HG03520 (cell line): ENCODE data around the gene CARHSP1.
"Not testable (repeated sequence)": the region's sequence is repeated elsewhere in the genome, so short reads cannot be mapped to it uniquely, and the experiment has no call there.

Source experiments
- ATAC-seq: cut with Tn5 transposase; IDR thresholded peaks from one replicate; pipeline ENCODE4 v1.9.1; 2021; ENCODE audit warnings: mild to moderate bottlenecking, moderate library complexity; ENCODE audit not compliant: unreplicated experiment

The CARHSP1 gene

DNA sequence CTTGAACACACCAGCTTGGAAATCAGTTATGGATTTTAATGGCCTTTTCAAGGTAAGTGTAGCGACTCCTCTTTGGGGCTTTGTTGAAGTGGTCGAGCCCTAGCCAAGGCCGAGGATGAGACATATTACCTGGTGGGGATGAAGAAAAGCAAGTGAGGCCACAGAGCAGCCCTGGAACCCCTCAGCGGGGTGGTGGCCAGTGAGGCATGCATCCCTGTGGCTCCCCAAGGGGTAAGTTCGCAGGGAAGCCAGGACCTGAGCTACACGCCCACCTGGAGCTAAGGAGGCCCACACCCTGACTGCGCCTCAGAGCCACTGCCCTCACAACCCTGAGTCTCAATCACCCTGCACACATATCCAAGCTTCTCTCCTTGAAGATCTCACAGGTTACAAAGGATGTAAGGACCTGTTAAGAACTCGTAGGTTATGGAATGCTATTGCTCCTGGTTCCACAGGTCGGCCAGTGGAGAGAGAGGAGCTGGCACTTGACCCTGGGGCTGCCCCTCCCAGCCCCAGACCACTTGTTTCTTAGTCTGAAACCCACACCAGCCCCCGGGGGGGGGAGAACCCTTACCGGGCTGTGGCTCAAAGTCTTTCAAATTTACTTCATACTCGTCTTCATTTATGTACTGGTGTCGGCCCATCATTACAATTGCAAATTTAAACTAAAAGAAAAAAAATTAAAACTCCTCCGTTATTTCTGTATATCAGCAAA lies 25.3 kb upstream of the CARHSP1 start:
- ATAC-seq, result no peak

DNA sequence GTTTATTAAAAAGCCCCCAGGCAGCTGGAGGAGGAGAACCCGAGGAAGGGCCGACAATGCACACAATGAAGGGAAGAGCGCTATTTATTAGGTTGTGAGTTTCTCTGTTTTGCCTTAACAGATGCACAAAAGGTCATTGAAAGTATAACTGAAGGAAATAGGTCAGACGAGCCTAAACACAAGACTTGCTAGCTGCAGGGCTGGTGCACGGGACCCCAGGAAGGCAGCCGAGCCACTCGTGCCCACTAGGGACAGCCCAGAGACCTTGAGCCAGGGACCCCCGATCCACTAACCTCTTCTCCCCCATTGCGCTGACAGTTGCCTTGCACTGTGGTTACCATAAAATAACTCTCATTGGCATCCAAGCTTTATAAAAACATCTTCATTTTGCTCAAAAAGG lies 24.6 kb upstream of the CARHSP1 start:
- no peak for ATAC-seq

DNA sequence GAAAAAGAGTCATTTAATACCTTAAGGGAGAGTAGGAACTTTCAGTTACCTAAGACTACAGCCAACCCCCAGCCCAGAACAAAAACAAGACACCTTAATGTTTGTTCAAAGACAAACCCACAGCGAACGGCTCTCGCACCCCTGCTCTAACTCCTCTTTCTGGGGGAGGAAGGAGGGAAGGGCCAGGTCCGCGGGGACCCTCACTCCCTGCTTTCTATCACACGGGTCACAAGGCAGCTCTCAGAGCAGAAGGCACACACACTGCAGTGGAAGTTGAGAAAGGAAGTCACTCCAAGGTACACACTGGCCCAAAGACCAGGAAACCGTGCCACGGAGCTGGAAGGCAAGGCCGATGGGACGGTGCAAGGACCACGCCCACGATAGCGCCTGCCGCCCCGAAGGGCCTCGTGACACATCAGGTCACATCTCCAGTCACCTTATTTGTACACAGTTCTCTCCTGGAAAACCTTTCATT lies 23.3 kb upstream of the CARHSP1 start:
- ATAC-seq, result peak; percentile 16

DNA sequence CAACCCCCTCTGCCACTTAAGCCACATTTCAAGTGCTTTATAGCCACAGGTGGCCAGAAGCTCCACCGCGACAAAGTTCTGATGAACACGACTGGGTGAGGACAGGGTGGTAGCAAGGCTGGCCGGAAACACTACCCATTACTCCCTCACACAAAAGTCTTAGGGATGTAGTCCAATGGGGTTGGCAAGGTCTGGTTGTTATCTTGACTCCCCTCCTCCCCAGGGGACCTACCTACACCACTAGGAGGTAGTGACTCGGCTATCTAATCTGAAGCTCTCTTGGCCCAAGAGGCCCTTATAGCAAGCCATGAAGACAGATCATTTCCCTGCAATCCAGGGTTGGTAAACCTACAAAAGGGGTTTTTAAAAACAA lies 21.7 kb upstream of the CARHSP1 start:
- ATAC-seq, result no peak

DNA sequence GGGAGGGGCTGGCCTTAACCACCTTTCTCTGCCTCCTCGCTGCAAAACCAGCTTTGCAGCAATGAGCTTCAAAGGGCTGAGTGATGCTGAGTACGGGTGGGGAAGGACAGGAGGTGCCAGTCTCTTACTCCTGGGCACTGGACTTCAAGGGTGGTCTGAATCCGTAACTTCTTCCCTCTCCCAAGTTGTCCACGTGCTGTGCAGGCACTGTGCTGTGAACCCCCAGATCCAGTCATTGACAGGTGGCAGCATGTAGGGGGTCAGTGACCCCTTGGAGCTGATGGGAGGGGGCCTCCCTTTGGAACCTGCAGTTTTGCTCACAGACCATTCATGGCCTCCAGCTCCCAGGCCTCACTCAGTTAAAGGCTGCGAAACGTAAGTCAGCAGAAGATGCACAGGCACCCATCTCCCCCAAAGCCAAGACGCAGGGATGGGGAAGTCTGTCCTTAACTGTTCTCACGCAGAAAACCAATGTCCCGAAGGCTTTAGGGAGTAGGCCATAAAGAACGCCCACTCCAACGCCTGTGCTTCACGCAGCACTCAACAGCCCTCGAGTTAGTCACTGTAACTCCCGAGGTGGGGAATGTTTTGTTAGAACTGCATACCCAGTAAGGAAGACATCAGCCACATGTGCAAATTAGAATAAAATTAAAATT lies 21.2 kb upstream of the CARHSP1 start:
- ATAC-seq, result no peak

DNA sequence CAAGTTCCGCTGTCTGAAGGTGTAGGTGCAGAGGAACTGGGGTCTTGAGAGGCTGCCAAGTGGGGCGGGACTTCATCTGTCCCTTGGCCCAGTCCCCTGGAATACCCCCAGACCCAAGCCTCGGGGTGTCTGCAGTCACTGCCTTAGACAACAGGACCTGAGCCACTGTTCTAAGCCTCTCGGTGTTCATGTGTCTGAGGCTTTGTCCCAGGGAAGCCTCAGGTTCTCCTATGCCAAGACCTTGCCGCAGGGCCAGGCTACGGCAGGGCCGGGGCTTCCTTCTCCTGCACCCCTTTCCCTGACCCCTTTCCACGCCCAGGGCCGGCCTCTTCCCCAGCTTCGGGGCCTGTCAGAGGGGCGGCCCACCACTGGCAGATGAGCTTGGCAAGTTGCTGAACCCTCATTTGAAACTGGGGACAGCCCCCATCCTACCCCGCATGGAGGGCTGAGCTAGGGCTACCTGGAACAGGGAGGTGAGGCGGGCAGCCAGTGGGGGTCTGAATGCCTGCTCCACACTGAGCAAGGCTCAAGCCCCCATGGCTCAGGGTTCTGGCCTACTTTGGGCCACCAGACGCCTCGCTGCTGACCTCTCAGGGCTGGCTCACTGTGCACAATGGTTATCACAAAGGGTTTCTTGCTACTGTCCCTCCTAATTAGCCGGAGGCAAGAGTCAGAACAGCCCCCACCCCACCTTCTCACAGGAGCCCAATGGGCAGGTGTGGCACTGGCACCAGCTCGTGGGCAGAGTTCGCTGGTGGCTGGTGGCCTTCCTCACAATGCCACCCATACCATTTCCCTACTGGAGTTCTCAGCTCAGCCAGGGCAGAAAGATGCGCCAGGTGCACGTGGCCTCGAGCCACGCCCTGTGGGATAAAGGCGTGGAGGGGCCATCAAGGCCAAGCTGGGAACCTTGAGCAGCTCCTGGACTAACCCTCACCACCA lies 20.4 kb upstream of the CARHSP1 start:
- no peak for ATAC-seq

DNA sequence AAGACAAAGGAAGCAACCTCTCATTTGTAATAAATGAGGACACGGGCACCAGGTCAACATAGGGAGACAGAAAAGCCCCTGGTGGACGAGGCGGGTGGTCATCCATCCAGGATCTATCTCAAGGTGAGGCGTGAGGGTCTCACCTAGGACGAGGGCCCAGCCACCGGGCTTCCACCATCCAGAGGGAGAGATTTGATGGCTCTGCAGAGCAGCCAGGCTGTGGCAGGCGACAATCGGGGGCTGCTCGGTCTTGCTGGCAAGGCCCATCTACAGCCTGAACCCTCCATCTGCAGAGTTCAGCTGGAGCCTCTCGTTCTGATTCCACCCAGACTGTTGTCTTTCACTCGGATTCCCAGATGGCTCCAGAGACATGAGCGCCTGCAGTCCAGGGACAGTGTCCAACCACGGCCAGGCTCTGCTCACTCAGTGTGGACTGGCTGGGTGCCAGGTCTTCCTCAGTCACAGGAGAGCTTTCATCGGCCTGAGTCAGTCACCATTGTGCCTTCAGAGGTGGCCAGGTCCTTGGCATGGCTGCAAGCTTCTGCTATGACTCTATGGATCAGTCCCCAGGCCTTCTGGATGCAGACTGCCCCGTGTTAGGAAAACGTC lies 19.2 kb upstream of the CARHSP1 start:
- no peak for ATAC-seq

DNA sequence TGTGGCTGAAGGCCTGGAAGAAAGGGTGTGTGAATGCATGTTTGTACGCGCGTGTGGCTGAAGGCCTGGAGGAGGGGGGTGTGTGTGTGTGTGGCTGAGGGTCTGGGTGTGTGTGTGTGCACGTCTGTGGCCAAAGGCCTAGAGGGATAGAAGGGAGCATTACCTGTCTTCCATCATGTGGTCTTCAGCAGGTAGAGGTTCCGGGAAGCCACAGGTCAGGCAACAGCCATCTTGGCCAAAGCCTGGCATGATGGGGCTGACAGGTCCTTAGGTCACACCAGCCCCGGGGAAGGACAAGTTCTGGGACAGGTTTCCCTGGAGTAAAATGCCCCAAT lies 18.6 kb upstream of the CARHSP1 start:
- ATAC-seq, result no peak

DNA sequence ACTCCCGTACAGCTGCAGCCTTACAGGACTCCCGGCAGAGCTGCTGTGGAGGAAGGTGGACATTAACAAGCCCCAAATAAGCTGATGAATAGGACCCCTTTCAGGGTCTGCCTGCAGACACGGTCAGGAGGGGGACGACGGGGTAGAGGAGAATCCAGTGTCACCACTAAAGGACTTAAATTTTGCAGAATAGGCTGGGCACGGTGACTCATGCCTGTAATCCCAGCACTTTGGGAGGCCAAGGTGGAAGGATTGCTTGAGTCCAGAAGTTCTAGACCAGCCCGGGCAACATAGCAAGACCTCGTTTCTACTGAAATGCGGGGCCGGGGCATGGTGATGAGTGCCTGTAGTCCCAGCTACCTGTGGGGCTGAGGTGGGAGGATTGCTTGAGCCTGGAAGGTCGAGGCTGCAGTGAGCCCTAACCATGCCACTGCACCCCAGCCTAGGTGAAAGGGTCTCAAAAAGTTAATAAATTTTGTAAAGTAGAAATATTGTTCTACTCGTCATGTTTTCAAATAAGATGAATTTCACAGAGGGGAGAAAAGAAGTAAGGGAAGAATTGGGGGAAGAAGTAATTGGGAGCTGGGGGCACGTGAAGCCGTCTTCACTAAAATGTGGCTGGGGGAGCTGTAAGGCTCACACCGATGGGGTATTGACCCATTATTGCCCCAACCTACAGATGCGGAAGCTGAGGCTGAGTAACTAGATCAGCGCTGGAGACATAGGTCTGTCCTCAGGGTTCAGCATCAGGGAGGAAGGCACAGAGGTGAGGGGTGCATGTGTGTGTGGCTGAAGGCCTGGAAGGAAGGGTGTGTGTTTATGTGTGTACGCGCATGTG lies 18.0 kb upstream of the CARHSP1 start:
- ATAC-seq, result no peak

DNA sequence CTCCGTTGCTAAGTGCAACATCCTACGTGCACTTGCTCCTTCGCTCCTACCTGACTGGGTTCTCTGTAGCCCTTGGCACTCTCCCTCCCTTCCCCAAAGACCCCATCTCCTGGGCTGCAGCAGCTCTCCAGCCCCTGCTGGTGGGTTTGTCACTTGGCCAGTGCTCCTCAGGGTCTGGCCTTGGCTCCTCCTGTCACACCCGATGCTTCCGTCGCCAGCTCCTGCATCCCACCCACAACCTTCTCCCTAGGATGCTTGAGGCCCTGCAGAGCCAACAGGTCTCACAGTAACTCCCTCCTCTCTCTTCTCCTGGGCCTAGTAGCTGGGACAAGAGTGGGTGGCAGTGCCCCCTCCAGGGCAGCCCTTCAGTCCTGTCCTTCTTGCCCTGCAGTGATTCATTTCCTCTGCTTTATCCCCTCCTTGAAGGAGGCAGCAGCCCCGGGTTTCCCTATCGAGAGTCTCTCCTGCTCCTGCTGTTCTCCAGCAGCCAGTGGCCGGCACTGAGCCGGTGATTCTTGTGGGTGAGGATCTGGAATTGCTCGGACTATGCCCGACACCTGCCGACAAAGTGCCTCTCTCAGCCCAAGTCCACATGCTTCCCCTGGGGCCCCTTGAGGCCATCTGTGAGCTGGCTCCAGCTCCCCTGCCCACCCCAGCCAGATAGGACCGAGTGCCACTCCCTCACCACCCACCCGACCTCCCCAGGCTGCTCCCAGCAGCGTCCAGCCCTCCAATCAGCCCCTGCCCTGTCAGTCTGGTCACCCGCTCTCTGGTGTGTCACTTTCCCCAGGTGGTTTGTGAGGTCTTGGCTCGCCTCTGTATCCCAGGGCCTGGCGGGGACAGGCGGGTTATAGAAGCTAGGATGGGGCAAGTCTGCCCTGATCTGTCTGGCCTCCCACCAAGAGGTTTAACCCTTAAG lies 17.1 kb upstream of the CARHSP1 start:
- ATAC-seq, result no peak

DNA sequence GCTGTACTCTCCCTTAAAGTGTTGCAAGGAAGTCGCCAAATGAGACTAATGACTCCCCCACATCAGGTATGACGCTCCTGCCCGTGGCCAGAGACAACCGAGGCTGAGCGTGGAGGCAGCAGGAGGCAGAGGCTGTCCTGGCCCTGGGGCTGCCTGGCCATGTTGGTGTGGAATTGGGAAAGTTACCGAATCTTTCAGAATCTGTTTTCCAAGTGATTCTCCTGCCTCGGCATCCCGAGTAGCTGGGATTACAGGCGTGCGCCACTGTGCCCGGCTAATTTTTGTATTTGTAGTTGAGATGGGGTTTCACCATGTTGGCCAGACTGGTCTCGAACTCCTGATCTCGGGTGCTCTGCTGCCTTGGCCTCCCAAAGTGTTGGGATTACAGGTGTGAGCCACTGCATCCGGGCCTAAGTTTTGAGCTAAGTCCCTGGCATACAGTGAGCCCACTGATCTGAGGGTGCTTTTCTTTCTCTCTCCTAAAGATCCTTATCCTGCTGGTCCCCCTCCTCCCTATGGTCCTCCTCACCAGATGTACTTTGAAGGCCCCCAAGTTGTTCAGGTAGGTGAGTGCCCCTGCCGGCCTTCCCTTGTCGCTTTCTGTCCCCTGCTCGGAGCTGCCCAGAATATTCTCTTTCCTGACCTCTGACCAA lies 14.0 kb upstream of the CARHSP1 start:
- no peak for ATAC-seq

DNA sequence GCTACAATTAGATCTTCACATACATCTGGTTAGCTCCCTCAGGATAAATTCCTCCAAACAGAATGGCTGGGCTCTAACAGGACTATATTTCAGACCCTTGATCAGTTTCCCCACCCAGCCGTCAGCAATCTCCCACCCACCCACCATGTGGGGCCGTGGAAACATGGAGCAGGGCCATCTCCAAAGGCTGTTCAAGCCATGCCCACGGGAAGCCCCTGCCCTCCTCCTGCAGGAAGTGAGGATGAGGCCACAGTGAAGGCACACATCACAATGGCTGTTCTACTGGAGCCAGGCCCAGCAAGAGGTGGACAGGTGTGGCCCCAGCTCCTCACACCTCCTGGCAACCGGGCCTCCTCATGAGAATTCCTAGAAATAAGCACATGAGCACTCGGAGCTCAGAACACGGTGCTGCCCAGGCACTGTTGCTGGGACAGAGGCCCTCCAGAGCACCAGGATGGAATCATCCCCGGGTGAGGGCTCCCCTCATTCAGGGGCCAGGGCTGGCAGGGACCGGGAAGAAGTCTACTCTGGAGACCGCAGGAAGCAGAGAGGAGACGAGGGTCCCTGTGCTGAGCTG lies 13.3 kb upstream of the CARHSP1 start, which contains the start of gene LITAFD:
LITAFD (plus strand) TSS at position 311 of the 577 bp plus-strand sequence. CDS start 2,005 bp downstream, outside the sequence.
- no peak for ATAC-seq

DNA sequence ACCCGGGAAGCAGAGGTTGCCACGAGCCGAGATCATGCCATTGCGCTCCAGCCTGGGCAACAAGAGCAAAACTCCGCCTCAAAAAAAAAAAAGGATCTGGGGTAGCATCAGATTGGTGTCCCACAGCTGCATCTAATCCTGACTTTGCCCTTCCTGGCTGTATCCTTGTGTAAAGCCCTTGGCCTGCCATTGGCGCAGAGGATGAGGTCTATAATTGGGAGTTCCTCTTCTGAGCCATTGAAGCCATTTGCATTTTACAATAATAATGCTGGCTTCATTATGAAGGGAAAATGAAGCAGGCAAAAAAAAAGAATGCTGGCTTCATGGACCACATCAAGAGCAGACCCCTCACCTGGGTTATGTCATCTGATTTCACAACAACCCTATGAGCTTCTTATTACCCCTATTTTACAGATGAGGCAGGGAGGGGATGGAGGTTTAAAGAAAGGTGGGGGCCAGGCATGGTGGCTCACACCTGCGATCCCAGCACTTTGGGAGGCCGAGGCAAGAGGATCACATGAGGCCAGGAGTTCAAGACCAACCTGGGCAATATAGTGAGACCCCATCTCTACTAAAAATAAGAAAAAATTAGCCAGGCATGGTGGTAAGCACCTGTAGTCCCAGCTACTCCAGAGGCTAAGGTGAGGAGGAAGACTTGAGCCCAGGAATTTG lies 12.2 kb upstream of the CARHSP1 start:
- ATAC-seq, result no peak

DNA sequence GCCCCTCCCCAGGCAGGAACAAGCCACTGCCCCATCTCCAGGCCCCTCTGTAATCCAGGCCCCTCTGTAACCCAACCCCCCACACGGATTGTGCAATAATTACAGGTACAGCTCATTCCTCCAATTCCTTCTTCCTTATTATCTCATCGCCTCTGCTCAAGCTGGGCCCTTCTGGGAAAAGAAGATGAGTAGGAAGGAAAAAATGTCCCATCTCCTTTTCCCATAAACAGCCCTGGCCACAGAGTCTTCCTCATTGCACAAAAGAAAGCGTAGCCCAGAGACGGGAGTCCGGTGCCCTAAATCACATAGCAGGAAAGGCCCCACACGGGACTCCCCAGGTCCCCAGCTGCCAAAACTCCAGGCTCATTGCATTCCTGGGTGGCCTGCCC lies 9.7 kb upstream of the CARHSP1 start:
- no peak for ATAC-seq

DNA sequence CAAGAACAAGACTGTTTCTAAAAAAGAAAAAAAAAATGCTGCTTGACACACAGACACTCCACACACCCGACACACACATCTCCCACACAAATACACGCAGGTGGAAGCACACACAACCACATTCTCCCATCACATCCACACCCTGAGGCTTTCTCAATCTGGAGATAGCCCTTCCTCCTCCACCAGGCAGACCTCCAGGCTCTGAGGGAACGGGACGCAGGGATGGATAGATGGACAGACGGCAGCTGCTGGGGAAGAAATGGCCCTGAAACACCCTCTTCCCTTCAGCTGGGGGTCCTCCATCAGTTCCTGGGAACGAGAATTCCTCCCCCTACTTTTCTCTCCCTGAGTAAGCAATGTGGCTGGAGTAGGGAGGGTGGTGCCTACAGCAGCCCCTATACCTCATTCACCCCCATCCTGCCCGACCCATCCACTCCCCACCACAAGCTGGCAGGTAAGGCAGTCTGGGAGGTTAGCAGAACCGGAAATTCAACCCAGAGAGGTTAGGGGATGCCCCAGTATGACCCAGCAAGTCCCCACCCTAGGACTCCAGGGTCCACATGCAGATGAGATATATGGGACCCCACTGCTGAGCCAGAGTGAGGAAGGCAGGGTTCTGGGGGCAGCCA lies 9.2 kb upstream of the CARHSP1 start:
- no peak for ATAC-seq

DNA sequence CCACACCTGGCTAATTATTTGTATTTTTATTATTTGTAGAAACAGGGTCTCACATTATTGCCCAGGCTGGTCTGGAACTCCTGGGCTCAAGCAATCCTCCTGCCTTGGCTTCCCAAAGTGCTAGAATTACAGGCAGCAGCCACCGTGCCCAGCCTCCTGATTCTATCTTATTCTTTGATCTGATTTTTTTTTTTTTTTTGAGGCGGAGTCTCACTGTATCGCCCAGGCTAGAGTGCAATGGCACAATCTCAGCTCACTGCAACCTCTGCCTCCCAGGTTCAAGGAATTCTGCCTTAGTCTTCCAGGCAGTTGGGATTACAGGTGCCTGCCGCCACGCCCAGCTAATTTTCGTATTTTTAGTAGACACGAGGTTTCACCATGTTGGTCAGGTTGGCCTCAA lies 6.5 kb upstream of the CARHSP1 start:
- ATAC-seq, result not testable (repeated sequence)

DNA sequence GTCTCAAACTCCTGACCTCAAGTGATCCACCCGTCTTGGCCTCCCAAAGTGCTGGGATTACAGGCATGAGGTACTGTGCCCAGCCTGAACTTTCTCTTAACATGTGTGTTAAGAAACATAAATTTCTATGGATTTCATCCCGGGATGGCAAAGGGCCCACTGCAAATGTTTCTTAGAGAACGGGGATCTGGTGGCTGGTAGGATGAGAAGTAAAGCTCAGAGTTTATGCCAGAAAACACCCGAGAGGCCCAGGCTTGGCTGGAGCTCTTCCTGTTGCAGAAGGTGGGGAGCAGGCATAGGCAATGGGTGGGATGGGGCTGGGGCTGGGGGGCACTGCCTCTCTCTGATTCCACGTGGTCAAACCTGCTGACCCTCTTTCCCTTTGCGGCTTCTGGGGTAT lies 5.6 kb upstream of the CARHSP1 start:
- no peak for ATAC-seq
